OCI-LY1 (cell line): ENCODE data around the gene FAM9B.
"Not testable (repeated sequence)": the region's sequence is repeated elsewhere in the genome, so short reads cannot be mapped to it uniquely, and the experiment has no call there.

ENCODE experiments used
- H2AFZ ChIP-seq: fragments of 200-600 bp; sonication (generic), shearing (Covaris generic); 2 replicates; pipeline ENCODE4 v1.6.0; 2014; ENCODE audit warnings: antibody characterized with exemption, mild to moderate bottlenecking, low read length
- H3F3A ChIP-seq: fragments of 200-600 bp; sonication (generic), shearing (Covaris generic); 2 replicates; pipeline ENCODE4 v1.6.0; 2014; ENCODE audit warnings: mild to moderate bottlenecking, antibody characterized with exemption, low read length, moderate library complexity; ENCODE audit not compliant: insufficient read depth
- H3K27ac ChIP-seq: fragments of 200-600 bp; sonication (generic); 2 replicates; pipeline ENCODE4 v1.5.1; 2014; ENCODE audit warnings: low read length, mixed run types, mild to moderate bottlenecking, low read depth; ENCODE audit not compliant: poor library complexity, severe bottlenecking
- H3K27me3 ChIP-seq: fragments of 200-600 bp; sonication (generic); 2 replicates; pipeline ENCODE4 v1.6.0; 2014; ENCODE audit warnings: antibody characterized with exemption, mild to moderate bottlenecking, low read length, moderate library complexity; ENCODE audit not compliant: insufficient read depth
- H3K36me3 ChIP-seq: fragments of 200-600 bp; sonication (generic); 2 replicates; pipeline ENCODE4 v1.6.1; 2014; ENCODE audit warnings: mild to moderate bottlenecking, antibody characterized with exemption, low read length, moderate library complexity, mixed read lengths; ENCODE audit not compliant: insufficient read depth
- H3K4me1 ChIP-seq: fragments of 200-600 bp; sonication (generic); 2 replicates; pipeline ENCODE4 v1.5.1; 2014; ENCODE audit warnings: mild to moderate bottlenecking, low read length, moderate library complexity; ENCODE audit not compliant: insufficient read depth, severe bottlenecking
- H3K4me2 ChIP-seq: fragments of 200-600 bp; sonication (generic), shearing (Covaris generic); 2 replicates; pipeline ENCODE4 v1.6.1; 2014; ENCODE audit warnings: low read length
- H3K4me3 ChIP-seq: fragments of 200-600 bp; sonication (generic); 2 replicates; pipeline ENCODE4 v1.5.1; 2014; ENCODE audit warnings: low read length, low read depth, mild to moderate bottlenecking, mixed read lengths; ENCODE audit not compliant: poor library complexity, severe bottlenecking
- H3K79me2 ChIP-seq: fragments of 200-600 bp; shearing (Covaris generic); 2 replicates; pipeline ENCODE4 v1.6.1; 2016; ENCODE audit warnings: mixed run types, low read length, mixed read lengths; ENCODE audit not compliant: insufficient read depth
- H3K9ac ChIP-seq: fragments of 200-600 bp; sonication (generic), shearing (Covaris generic); 2 replicates; pipeline ENCODE4 v1.6.1; 2014; ENCODE audit warnings: mild to moderate bottlenecking, low read length, mixed read lengths
- H3K9me2 ChIP-seq: fragments of 200-600 bp; sonication (generic), shearing (Covaris generic); 2 replicates; pipeline ENCODE4 v1.6.1; 2014; ENCODE audit warnings: low read depth, mild to moderate bottlenecking, low read length, mixed read lengths
- H3K9me3 ChIP-seq: fragments of 200-600 bp; shearing (Covaris generic); 2 replicates; pipeline ENCODE4 v1.6.1; 2014; ENCODE audit warnings: low read length, mixed read lengths
- H4K20me1 ChIP-seq: fragments of 200-600 bp; sonication (generic), shearing (Covaris generic); 2 replicates; pipeline ENCODE4 v1.6.0; 2016; ENCODE audit warnings: mild to moderate bottlenecking, low read length; ENCODE audit not compliant: insufficient read depth
- EZH2 ChIP-seq: fragments of 200-600 bp; sonication (generic), shearing (Covaris generic); IDR thresholded peaks from 2 replicates; pipeline ENCODE4 v1.8.0; 2017; ENCODE audit warnings: borderline replicate concordance, mixed run types, mild to moderate bottlenecking, antibody characterized with exemption, low read length, moderate library complexity, mixed read lengths
- TF ChIP-seq, protein P1 (sequence below): fragments of 200-600 bp; sonication (generic), shearing (Covaris generic); IDR thresholded peaks from 2 replicates; pipeline ENCODE4 v1.5.1; 2017; ENCODE audit warnings: mild to moderate bottlenecking, antibody characterized with exemption, low read length, moderate library complexity, mixed read lengths

Gene FAM9B

DNA sequence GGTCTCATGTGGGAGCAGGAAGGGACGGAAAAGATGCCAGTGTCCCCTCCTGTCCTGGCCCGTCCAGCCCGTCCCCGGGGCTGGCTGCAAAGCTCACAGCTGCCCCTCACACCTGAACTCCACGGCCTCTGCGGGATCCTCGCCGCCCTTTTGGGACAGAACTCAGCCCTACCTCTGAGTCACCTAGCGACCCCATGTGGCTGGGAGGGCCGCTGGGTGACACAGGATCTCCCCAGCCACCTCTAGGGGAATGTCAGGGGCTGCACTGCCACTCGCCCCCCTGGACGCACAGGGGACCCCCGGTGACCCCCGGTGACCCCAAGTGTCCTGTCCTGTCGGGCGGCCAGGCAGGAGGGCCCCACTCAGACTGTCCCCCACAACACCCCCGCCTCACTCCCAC, 748 bp downstream of the FAM9B start:
- no peak overlapping the region for H3K9ac ChIP-seq
- no peaks in the 10 kb centered on the region for H3K79me2 ChIP-seq
- TF ChIP-seq, protein P1, sequence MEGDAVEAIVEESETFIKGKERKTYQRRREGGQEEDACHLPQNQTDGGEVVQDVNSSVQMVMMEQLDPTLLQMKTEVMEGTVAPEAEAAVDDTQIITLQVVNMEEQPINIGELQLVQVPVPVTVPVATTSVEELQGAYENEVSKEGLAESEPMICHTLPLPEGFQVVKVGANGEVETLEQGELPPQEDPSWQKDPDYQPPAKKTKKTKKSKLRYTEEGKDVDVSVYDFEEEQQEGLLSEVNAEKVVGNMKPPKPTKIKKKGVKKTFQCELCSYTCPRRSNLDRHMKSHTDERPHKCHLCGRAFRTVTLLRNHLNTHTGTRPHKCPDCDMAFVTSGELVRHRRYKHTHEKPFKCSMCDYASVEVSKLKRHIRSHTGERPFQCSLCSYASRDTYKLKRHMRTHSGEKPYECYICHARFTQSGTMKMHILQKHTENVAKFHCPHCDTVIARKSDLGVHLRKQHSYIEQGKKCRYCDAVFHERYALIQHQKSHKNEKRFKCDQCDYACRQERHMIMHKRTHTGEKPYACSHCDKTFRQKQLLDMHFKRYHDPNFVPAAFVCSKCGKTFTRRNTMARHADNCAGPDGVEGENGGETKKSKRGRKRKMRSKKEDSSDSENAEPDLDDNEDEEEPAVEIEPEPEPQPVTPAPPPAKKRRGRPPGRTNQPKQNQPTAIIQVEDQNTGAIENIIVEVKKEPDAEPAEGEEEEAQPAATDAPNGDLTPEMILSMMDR, result no peak
- no peak for TF ChIP-seq EZH2
- H3K27ac ChIP-seq, result no peak overlapping the region
- no peaks in the 10 kb centered on the region for H3K36me3 ChIP-seq
- H3K4me3 ChIP-seq, result no peak overlapping the region
- H3K4me2 ChIP-seq, result no peak overlapping the region
- no peaks in the 10 kb centered on the region for H3K9me3 ChIP-seq
- H3K9me2 ChIP-seq, result no peaks in the 10 kb centered on the region
- H2AFZ ChIP-seq, result no peak overlapping the region
- no peaks in the 10 kb centered on the region for H4K20me1 ChIP-seq
- H3F3A ChIP-seq, result no peaks in the 10 kb centered on the region
- H3K27me3 ChIP-seq, result no peaks in the 10 kb centered on the region
- peaks cover 47% of the 10 kb centered on the region for H3K4me1 ChIP-seq

DNA sequence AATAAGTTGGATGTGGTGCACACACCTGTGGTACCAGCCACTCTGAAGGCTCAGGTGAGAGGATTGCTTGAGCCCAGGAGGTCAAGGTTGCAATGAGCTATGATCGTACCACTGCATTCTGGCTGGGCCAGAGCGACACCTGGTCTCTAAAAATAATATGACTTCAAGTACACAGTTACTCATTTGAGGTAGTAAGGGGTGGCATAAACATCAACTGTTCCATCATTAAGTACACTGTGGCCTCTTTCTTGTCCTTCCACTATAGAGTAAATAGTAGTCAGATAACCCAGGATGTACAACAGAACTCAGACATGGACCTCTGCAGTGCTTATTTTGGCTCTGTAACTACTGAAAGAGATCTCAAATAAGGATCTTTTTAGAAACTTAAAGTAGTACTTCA, 10.6 kb downstream of the FAM9B start:
- Histone ChIP-seq H3K27ac (peak overlapping the region; percentile 35), H3K79me2 (no peaks in the 10 kb centered on the region), H3K4me2 (no peak overlapping the region), H3K4me1 (peaks cover 17% of the 10 kb centered on the region), H3K4me3 (no peak overlapping the region), H3K36me3 (no peaks in the 10 kb centered on the region), H3K9me2 (no peaks in the 10 kb centered on the region), H2AFZ (no peak overlapping the region), H3K27me3 (no peaks in the 10 kb centered on the region), H3K9me3 (no peaks in the 10 kb centered on the region), H3K9ac (no peak overlapping the region), H3F3A (no peaks in the 10 kb centered on the region), H4K20me1 (no peaks in the 10 kb centered on the region)
- TF ChIP-seq, protein P1, result peak; percentile 8; the same call in 1 of the 2 replicates
- no peak for TF ChIP-seq EZH2

- Histone ChIP-seq H3K79me2 (no peaks in the 10 kb centered on the region), H3K36me3 (no peaks in the 10 kb centered on the region), H3K9me2 (no peaks in the 10 kb centered on the region), H3K4me2 (no peak overlapping the region), H3K4me1 (peaks cover 10% of the 10 kb centered on the region), H3F3A (no peaks in the 10 kb centered on the region), H3K9ac (no peak overlapping the region), H3K27ac (no peak overlapping the region), H2AFZ (no peak overlapping the region), H3K9me3 (no peaks in the 10 kb centered on the region), H3K27me3 (no peaks in the 10 kb centered on the region), H4K20me1 (no peaks in the 10 kb centered on the region), H3K4me3 (no peak overlapping the region)
- TF ChIP-seq, protein P1, result no peak
- no peak for TF ChIP-seq EZH2
Observed at GRCh38 chrX:9019151-9019550, 14.8 kb downstream of the FAM9B start.

DNA sequence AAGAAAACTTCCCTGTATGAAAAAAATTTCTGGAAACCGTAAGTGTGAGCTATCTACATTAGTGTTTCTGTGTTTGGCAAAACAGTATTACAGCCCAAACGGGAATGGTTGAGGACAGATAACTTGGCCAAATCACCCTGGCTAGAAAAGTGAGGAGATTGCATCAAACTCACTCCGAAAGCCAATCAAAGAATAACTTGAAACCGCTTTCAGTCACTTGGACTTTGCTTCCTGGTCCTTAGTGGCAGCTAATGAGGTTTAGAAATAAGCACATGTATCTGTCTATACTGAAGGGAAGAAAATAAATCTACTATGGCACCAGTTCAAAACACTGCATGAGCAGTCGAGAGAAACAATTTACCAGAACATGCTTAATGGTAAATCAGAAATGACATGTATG, 15.6 kb downstream of the FAM9B start:
- H3K4me3 ChIP-seq, H3K4me2 ChIP-seq, H3K79me2 ChIP-seq, H3K4me1 ChIP-seq, H2AFZ ChIP-seq, H3K27ac ChIP-seq, H3K36me3 ChIP-seq, H3F3A ChIP-seq, H3K9me3 ChIP-seq, H3K9me2 ChIP-seq, H4K20me1 ChIP-seq, H3K27me3 ChIP-seq, H3K9ac ChIP-seq: not testable (repeated sequence)
